Measurements from ENCODE around the gene SOCS6.

DNA sequence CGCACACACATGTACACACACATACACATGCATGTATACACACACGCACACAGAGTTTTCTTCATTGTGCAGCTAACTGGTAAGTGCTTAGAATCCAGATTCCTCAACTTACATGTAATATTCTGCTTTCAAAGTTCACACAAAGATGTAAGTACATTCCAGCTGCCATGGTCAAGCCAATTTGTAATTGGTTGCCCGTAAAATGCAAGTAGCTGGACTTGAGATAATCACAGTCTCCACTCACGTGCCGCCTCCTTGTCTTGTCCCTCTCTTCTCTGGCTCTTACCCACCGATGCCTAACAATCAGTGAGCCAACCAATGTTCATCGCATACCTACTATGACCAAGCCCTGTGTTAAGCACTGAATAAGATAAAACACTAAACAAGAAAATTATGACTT is 77.8 kb downstream of the SOCS6 start:
- TF ChIP-seq, protein P1, sequence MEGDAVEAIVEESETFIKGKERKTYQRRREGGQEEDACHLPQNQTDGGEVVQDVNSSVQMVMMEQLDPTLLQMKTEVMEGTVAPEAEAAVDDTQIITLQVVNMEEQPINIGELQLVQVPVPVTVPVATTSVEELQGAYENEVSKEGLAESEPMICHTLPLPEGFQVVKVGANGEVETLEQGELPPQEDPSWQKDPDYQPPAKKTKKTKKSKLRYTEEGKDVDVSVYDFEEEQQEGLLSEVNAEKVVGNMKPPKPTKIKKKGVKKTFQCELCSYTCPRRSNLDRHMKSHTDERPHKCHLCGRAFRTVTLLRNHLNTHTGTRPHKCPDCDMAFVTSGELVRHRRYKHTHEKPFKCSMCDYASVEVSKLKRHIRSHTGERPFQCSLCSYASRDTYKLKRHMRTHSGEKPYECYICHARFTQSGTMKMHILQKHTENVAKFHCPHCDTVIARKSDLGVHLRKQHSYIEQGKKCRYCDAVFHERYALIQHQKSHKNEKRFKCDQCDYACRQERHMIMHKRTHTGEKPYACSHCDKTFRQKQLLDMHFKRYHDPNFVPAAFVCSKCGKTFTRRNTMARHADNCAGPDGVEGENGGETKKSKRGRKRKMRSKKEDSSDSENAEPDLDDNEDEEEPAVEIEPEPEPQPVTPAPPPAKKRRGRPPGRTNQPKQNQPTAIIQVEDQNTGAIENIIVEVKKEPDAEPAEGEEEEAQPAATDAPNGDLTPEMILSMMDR (IDR thresholded peaks at IDR 0.05), result no peak
- TF ChIP-seq EZH2 (IDR thresholded peaks at IDR 0.05; ENCODE audit: borderline replicate concordance, insufficient read depth, low read depth, low read length, poor library complexity, severe bottlenecking), result no peak

Measured in B cell (primary cell).